BE2C (cell line): Measurements from ENCODE around the gene MTA3.

Experiments used
- DNase-seq: peaks from one replicate; pipeline ENCODE4 v3.0.0-alpha.2; 2020
- H3K27me3 ChIP-seq: fragments of 250-450 bp; sonication (Bioruptor Pico); 2 replicates; pipeline ENCODE4 v1.5.1; 2020; ENCODE audit warnings: mild to moderate bottlenecking
- H3K36me3 ChIP-seq: fragments of 250-450 bp; sonication (Bioruptor Pico); 2 replicates; pipeline ENCODE4 v1.5.1; 2020; ENCODE audit warnings: mild to moderate bottlenecking
- H3K4me1 ChIP-seq: fragments of 250-450 bp; sonication (Bioruptor Pico); 2 replicates; pipeline ENCODE4 v1.5.1; 2020
- H3K4me3 ChIP-seq: 2 replicates; pipeline ENCODE4 v1.5.1; 2011; ENCODE audit warnings: low read depth, low read length
- H3K9me3 ChIP-seq: fragments of 250-450 bp; sonication (Bioruptor Pico); 2 replicates; pipeline ENCODE4 v1.5.1; 2020
- TF ChIP-seq, protein P1 (sequence below): IDR thresholded peaks from 2 replicates; pipeline ENCODE4 v1.5.1; 2012; ENCODE audit warnings: mild to moderate bottlenecking, low read depth, low read length

The MTA3 gene

DNA sequence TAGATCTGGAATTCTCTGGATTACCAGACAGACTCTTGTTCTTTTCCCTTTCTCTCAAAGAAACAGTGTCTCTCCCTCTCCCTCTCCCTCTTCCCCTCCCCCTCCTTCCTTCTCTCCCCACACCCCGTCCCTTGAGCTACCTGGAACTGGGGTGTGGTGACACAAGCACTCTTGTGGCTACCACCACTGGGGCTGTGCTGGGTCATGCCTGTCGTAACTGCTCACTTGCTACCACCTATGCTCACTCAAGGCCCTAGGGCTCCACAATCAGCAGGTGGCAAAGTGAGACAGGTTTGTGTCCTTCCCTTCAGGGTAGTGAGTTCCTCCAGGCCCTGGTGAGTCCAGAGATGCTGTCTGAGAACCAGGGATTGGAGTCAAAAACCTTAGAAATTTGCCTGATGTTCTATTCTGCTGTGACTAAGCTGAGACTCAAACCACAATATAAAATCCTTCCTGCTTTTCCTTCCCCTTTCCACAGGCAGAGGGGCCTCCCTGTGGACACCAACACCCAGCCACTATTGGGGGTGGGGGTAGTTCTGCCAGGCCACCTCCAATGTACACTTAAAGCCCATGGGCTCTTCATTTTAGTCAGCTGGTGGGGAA is 124.7 kb downstream of the MTA3 start:
- Histone ChIP-seq H3K27me3 (no peaks in the 10 kb centered on the region), H3K9me3 (no peaks in the 10 kb centered on the region), H3K4me1 (peaks cover 17% of the 10 kb centered on the region), H3K36me3 (no peaks in the 10 kb centered on the region; the same call in 1 of the 2 replicates), H3K4me3 (no peak overlapping the region)
- TF ChIP-seq, protein P1, sequence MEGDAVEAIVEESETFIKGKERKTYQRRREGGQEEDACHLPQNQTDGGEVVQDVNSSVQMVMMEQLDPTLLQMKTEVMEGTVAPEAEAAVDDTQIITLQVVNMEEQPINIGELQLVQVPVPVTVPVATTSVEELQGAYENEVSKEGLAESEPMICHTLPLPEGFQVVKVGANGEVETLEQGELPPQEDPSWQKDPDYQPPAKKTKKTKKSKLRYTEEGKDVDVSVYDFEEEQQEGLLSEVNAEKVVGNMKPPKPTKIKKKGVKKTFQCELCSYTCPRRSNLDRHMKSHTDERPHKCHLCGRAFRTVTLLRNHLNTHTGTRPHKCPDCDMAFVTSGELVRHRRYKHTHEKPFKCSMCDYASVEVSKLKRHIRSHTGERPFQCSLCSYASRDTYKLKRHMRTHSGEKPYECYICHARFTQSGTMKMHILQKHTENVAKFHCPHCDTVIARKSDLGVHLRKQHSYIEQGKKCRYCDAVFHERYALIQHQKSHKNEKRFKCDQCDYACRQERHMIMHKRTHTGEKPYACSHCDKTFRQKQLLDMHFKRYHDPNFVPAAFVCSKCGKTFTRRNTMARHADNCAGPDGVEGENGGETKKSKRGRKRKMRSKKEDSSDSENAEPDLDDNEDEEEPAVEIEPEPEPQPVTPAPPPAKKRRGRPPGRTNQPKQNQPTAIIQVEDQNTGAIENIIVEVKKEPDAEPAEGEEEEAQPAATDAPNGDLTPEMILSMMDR = no peak
- no peak for DNase-seq

DNA sequence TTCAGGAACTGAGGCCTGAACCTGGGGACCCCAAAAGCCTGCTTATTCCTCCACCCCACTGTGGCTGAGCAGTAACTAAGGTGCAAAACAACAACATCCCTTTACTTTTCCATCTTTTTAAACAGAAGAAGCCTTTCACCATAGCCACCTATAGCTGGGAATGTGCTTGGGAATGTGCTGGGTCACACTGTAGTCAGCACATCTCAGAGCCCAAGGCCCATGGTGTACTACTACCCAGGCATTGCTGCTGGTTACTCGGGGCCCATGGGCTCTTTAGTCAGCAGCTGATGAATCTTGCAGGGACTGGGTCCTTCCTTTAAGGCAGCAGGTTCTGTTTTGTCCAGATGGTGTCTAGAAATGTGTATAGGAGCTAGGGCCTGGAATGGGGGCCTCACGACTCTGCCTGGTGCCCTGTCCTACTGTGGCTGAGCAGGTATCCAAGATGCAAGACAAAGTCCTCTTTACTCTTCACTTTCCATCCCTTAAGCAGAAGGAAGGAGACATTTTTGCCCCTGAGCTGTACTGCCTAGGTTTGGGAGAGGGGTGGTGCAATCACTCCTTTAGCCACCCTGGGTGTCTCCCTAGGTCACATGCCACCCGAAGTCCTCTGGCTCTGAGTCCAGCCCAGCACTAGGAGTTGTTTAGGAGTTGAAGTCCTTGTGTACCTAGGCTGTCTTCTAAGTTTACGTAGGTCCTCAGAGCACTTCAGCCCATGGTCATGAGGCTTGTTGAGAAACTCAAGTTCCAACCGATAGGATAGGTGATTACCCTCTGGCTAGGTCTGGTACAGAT is 125.5 kb downstream of the MTA3 start:
- Histone ChIP-seq H3K36me3 (no peaks in the 10 kb centered on the region; the same call in 1 of the 2 replicates), H3K4me3 (no peak overlapping the region)

DNA sequence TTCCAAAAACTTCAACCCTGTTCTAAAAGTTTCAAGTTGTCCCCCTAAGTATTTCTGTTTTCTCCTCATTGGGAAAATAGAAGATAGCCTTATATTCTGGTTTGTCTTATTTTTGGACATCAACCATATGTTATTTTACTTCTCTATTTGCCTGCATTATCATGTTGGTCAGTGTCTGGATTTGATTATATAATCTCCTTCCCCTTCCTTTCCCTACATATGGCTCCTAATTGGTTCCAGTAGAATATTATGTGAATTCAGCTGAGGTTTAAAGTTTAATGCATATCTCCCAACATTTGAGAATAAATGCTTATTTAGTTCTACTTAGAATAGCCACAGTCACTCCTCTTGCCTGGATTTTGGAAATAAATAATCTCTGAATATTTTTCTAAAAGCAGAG is 128.6 kb downstream of the MTA3 start:
- Histone ChIP-seq H3K27me3 (no peaks in the 10 kb centered on the region), H3K4me1 (peaks cover 33% of the 10 kb centered on the region), H3K4me3 (no peak overlapping the region), H3K9me3 (no peaks in the 10 kb centered on the region), H3K36me3 (no peaks in the 10 kb centered on the region)
- TF ChIP-seq, protein P1 = no peak
- no peak for DNase-seq

More for the DNA sequence above, 125.5 kb downstream of the MTA3 start:
- H3K27me3 ChIP-seq = no peaks in the 10 kb centered on the region
- no peak for DNase-seq
- H3K4me1 ChIP-seq = peaks cover 18% of the 10 kb centered on the region
- TF ChIP-seq, protein P1 = no peak
- no peaks in the 10 kb centered on the region for H3K9me3 ChIP-seq

DNA sequence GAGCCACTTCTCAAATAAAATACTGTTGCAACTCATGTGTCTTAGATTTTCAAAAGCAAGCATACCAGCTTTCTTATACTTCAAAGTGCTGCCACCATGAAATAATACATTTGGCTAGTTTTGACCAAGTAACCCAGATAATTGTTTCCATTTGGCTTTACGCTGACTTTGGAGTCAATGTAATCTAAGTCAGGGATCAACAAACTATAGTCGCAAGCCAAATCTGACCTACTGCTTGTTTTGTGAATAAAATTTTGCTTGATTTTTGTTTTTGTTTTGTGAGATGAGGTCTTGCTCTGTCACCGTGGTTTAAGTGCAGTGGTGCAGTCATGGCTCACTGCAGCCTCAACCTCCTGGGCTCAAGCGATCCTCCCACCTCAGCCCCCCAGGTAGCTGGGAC is 130.5 kb downstream of the MTA3 start:
- DNase-seq = no peak
- Histone ChIP-seq H3K27me3 (no peaks in the 10 kb centered on the region), H3K9me3 (no peaks in the 10 kb centered on the region), H3K36me3 (no peaks in the 10 kb centered on the region), H3K4me3 (no peak overlapping the region), H3K4me1 (peaks cover 33% of the 10 kb centered on the region)
- TF ChIP-seq, protein P1 = no peak

DNA sequence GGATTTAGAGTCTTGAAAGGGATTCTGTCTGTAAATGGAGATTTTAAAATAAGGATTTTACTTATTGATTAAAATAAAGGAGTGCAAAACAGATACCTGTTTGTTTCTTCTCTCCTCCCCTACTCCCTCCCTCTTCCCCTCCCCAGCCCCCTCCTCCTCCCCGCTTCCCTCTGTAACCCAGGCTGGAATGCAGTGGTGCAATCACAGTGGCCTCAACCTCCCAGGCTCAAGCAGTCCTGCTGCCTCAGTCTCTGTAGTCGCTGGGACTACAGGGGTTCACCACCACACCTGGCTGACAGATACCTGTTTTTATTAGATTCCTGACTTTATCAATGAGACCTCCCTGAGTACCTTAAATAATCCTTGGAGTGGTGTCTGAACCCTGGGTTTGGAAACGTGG is 138.4 kb downstream of the MTA3 start:
- Histone ChIP-seq H3K36me3 (no peaks in the 10 kb centered on the region), H3K4me1 (peaks cover 4% of the 10 kb centered on the region; the same call in 1 of the 2 replicates), H3K9me3 (no peaks in the 10 kb centered on the region), H3K4me3 (no peak overlapping the region), H3K27me3 (no peaks in the 10 kb centered on the region)
- TF ChIP-seq, protein P1 = no peak
- no peak for DNase-seq

DNA sequence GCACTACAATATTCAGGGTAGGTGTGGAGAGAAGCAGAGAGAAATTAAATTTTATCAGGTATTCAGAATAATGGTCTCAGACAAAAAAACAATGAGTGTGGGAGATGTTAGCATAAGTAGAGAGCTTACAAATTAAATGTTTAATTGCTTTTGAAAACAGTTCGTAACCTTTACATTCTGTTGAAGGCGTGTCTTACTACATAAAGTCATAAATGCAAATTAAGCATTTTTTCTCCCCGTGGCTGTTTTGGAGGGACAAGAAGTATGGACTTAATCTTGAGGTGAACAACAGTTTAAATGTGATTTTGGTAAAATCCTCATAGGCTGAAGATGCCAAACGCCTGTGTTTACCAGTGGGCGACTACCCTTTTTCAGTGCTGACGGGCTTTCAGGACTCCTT is 139.7 kb downstream of the MTA3 start:
- H3K27me3 ChIP-seq = no peaks in the 10 kb centered on the region
- no peaks in the 10 kb centered on the region for H3K9me3 ChIP-seq
- H3K4me1 ChIP-seq = peaks cover 4% of the 10 kb centered on the region; the same call in 1 of the 2 replicates
- TF ChIP-seq, protein P1 = no peak
- no peaks in the 10 kb centered on the region for H3K36me3 ChIP-seq
- H3K4me3 ChIP-seq = no peak overlapping the region
- no peak for DNase-seq
